Type B pancreatic cell (in vitro differentiated cells): ENCODE data around the gene PPP6R3. TPM values are rescaled to one million over a fixed set of nuclear protein-coding genes. Genes with fewer than 3 reads are reported as not detected.

ENCODE experiments used
- DNase-seq: peaks from one replicate; pipeline ENCODE4 v3.0.0; 2021; ENCODE audit warnings: mixed read lengths; ENCODE audit not compliant: unreplicated experiment; ENCODE audit errors: extremely low spot score
- H3K27ac Mint-ChIP-seq: 2 replicates; pipeline ENCODE4 v1.8.0; 2021; ENCODE audit warnings: mild to moderate bottlenecking, mixed read lengths
- H3K27me3 Mint-ChIP-seq: 2 replicates; pipeline ENCODE4 v1.8.0; 2021; ENCODE audit warnings: mixed read lengths
- H3K36me3 Mint-ChIP-seq: 2 replicates; pipeline ENCODE4 v1.8.0; 2021; ENCODE audit warnings: mixed read lengths
- H3K4me1 Mint-ChIP-seq: one replicate; pipeline ENCODE4 v1.8.0; 2021; ENCODE audit warnings: mixed read lengths; ENCODE audit not compliant: unreplicated experiment
- H3K4me3 Mint-ChIP-seq: 2 replicates; pipeline ENCODE4 v1.8.0; 2021; ENCODE audit warnings: mild to moderate bottlenecking, mixed read lengths
- H3K9me3 Mint-ChIP-seq: 2 replicates; pipeline ENCODE4 v1.8.0; 2021; ENCODE audit warnings: mixed read lengths
- total RNA-seq: library from RNA; stranded (reverse); gene quantifications from 2 replicates; pipeline ENCODE4 v1.2.1, GENCODE V29; 2021; ENCODE audit warnings: low replicate concordance
- TF ChIP-seq, protein P1 (sequence below): fragments of 200-600 bp; sonication (generic); conservative IDR thresholded peaks from 2 replicates; pipeline ENCODE4 v1.5.0; 2021; ENCODE audit warnings: antibody characterized with exemption, mild to moderate bottlenecking

Gene PPP6R3
- total RNA-seq, 1 donor from 2014 or later: 104 TPM

DNA sequence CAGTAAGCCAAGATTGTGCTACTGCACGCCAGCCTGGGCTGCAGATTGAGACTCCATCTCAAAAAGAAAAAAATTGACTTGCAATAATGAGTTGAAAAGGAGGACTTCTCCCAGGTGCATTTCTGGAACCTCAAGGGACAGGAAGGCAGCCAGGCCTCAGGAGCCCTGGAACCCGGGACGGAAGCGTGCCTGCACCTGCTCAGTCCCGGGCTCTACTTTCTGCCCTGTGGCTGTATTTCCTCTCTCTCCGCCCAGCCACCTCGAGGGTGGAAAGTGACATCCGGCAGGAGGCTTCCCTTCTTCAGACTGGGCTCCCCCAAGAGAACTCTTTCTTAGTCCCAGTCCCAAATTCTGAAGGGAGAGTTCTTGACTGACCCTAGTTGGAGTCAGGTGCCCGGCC, 203.6 kb downstream of the PPP6R3 start:
- DNase-seq: no peak
- H3K4me1 Mint-ChIP-seq: peaks cover 10% of the 10 kb centered on the region
- H3K9me3 Mint-ChIP-seq: peaks cover 4% of the 10 kb centered on the region
- H3K4me3 Mint-ChIP-seq: no peak overlapping the region
- H3K36me3 Mint-ChIP-seq: no peaks in the 10 kb centered on the region
- peaks cover 21% of the 10 kb centered on the region for H3K27me3 Mint-ChIP-seq
- no peak overlapping the region for H3K27ac Mint-ChIP-seq
- TF ChIP-seq, protein P1, sequence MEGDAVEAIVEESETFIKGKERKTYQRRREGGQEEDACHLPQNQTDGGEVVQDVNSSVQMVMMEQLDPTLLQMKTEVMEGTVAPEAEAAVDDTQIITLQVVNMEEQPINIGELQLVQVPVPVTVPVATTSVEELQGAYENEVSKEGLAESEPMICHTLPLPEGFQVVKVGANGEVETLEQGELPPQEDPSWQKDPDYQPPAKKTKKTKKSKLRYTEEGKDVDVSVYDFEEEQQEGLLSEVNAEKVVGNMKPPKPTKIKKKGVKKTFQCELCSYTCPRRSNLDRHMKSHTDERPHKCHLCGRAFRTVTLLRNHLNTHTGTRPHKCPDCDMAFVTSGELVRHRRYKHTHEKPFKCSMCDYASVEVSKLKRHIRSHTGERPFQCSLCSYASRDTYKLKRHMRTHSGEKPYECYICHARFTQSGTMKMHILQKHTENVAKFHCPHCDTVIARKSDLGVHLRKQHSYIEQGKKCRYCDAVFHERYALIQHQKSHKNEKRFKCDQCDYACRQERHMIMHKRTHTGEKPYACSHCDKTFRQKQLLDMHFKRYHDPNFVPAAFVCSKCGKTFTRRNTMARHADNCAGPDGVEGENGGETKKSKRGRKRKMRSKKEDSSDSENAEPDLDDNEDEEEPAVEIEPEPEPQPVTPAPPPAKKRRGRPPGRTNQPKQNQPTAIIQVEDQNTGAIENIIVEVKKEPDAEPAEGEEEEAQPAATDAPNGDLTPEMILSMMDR: no peak

DNA sequence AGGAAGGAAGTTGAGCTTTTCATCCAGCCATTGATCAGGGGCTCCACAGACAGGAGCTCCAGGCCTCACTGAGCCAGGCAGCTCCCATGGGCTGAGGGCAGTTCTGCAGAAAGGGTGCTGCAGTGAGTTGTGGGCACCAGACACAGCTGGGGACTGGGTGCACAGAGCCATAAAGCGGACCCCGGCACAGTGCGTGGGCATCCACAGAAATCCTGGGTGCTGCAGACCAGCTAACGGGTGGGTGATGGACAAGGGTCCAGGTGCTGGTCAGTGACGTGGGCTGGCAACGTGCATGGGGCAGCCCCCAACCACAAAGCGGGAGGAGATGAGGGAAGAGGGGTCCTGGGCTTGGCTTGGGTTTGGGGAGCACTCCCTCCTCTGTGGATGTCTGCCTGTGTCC, 204.4 kb downstream of the PPP6R3 start:
- Mint-ChIP-seq H3K9me3 (peaks cover 4% of the 10 kb centered on the region), H3K27me3 (peaks cover 21% of the 10 kb centered on the region), H3K4me1 (peaks cover 7% of the 10 kb centered on the region), H3K36me3 (no peaks in the 10 kb centered on the region), H3K4me3 (no peak overlapping the region), H3K27ac (no peak overlapping the region)
- no peak for DNase-seq
- TF ChIP-seq, protein P1: no peak

Other genes with a start within 250 kb of the PPP6R3 start
- 48.5 and 54.4 TPM in 2 replicates for gene KMT5B, start 247.5 kb upstream of the PPP6R3 start, total RNA-seq
- 45.4 and 46.4 TPM in 2 replicates for gene C11orf24, start 188.8 kb upstream of the PPP6R3 start, total RNA-seq
- gene LRP5, start 148.2 kb upstream of the PPP6R3 start, total RNA-seq: 64.9 and 65.0 TPM in 2 replicates
- 3.4 and 6.2 TPM in 2 replicates for gene GAL, start 223.8 kb downstream of the PPP6R3 start, total RNA-seq